Astrocyte (in vitro differentiated cells and primary cell): ENCODE measurements around the gene TNFRSF8. TPM values are rescaled to one million over a fixed set of nuclear protein-coding genes. Genes with fewer than 3 reads are reported as not detected.

Experiments
- DNase-seq: peaks from one replicate; pipeline ENCODE4 v3.0.0-alpha.2; 2010; ENCODE audit warnings: low read depth
- FAIRE-seq: peaks from 2 replicates; lab custom pipeline; 2011; peaks lifted over from hg19 to GRCh38; lab: Jason Lieb, UNC
- H2AFZ ChIP-seq: 2 replicates; pipeline ENCODE4 v1.6.0; 2012; ENCODE audit warnings: low read depth, low read length, inconsistent platforms
- H3K27ac ChIP-seq: 2 replicates; pipeline ENCODE4 v1.5.1; 2011; ENCODE audit warnings: low read depth, low read length, inconsistent platforms
- H3K27me3 ChIP-seq: 2 replicates; pipeline ENCODE4 v1.6.0; 2011; ENCODE audit warnings: low read length, inconsistent platforms; ENCODE audit not compliant: insufficient read depth
- H3K36me3 ChIP-seq: 2 replicates; pipeline ENCODE4 v1.5.1; 2011; ENCODE audit warnings: low read length, inconsistent platforms; ENCODE audit not compliant: insufficient read depth
- H3K4me1 ChIP-seq: 2 replicates; pipeline ENCODE4 v1.5.1; 2011; ENCODE audit warnings: low read length, inconsistent platforms; ENCODE audit not compliant: insufficient read depth
- H3K4me2 ChIP-seq: 2 replicates; pipeline ENCODE4 v1.6.0; 2012; ENCODE audit warnings: low read length, inconsistent platforms
- H3K4me3 ChIP-seq: 2 replicates; pipeline ENCODE4 v1.5.1; 2011; ENCODE audit warnings: low read depth, mild to moderate bottlenecking, low read length, inconsistent platforms; ENCODE audit not compliant: insufficient read depth
- H3K79me2 ChIP-seq: 2 replicates; pipeline ENCODE4 v1.6.0; 2012; ENCODE audit warnings: mild to moderate bottlenecking, low read length, inconsistent platforms; ENCODE audit not compliant: insufficient read depth
- H3K9ac ChIP-seq: 2 replicates; pipeline ENCODE4 v1.6.0; 2012; ENCODE audit warnings: mild to moderate bottlenecking, low read length, inconsistent platforms
- H3K9me3 ChIP-seq: 2 replicates; pipeline ENCODE4 v1.5.1; 2012; ENCODE audit warnings: low read depth, mild to moderate bottlenecking, low read length, inconsistent platforms; ENCODE audit not compliant: insufficient read depth
- H4K20me1 ChIP-seq: 2 replicates; pipeline ENCODE4 v1.6.0; 2012; ENCODE audit warnings: low read length, inconsistent platforms; ENCODE audit not compliant: insufficient read depth
- H3K27ac Mint-ChIP-seq: one replicate; pipeline ENCODE4 v1.8.0; 2021; ENCODE audit warnings: mild to moderate bottlenecking, mixed read lengths; ENCODE audit not compliant: unreplicated experiment
- H3K27me3 Mint-ChIP-seq: one replicate; pipeline ENCODE4 v1.8.0; 2021; ENCODE audit warnings: low read depth, mixed read lengths; ENCODE audit not compliant: unreplicated experiment
- H3K36me3 Mint-ChIP-seq: one replicate; pipeline ENCODE4 v1.8.0; 2021; ENCODE audit warnings: low read depth, mixed read lengths; ENCODE audit not compliant: unreplicated experiment
- H3K4me1 Mint-ChIP-seq: one replicate; pipeline ENCODE4 v1.8.0; 2021; ENCODE audit warnings: low read depth, mixed read lengths; ENCODE audit not compliant: unreplicated experiment
- H3K4me3 Mint-ChIP-seq: one replicate; pipeline ENCODE4 v1.8.0; 2021; ENCODE audit warnings: mild to moderate bottlenecking, moderate library complexity, mixed read lengths; ENCODE audit not compliant: unreplicated experiment
- H3K9me3 Mint-ChIP-seq: one replicate; pipeline ENCODE4 v1.8.0; 2021; ENCODE audit warnings: mild to moderate bottlenecking, mixed read lengths; ENCODE audit not compliant: unreplicated experiment
- CTCF ChIP-seq: IDR thresholded peaks from 2 replicates; pipeline ENCODE4 v1.5.1; 2011; ENCODE audit warnings: low read depth, mild to moderate bottlenecking, inconsistent platforms, low read length, moderate library complexity; ENCODE audit not compliant: insufficient read depth
- EZH2 ChIP-seq: IDR thresholded peaks from 2 replicates; pipeline ENCODE4 v1.6.1; 2012; ENCODE audit warnings: mild to moderate bottlenecking, low read length, inconsistent platforms; ENCODE audit not compliant: insufficient read depth
- total RNA-seq: library from RNA; stranded (reverse); gene quantifications from 2 replicates; pipeline ENCODE4 v1.2.1, GENCODE V29; 2021

The TNFRSF8 gene
- total RNA-seq, 1 donor from 2014 or later = 0.16 TPM

DNA sequence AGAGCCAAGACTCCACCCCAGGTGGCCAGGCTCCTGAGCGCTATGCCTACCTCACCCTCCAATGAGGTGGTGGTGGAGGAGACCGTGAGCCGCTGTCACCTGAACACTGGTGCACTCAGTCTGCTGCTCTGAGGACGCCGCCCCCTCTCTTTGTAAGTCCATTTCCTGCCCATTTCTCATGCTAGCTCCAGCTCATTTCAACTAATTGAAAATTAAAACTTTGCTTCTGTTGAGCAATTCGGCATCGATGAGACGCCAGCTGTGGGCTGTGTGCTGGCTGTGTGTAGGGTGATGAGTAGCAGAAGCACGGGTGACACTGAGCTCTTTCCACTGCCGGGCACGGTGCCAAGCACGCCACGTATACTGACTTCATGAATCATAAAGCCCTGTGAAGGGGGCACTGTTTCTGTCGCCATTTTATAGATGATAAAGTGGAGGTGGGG lies 114.9 kb downstream of the TNFRSF8 start:
- no peaks in the 10 kb centered on the region for H3K9me3 ChIP-seq
- no peak overlapping the region for H3K4me3 Mint-ChIP-seq
- peak overlapping the region; percentile 39 for H2AFZ ChIP-seq
- peaks cover 18% of the 10 kb centered on the region for H3K4me1 ChIP-seq
- no peak overlapping the region for H3K27ac ChIP-seq
- no peaks in the 10 kb centered on the region for H3K36me3 ChIP-seq
- peak overlapping the region; percentile 60 for H3K4me2 ChIP-seq
- H3K79me2 ChIP-seq = no peaks in the 10 kb centered on the region
- FAIRE-seq (no peak), DNase-seq (peak; percentile 74)
- H3K36me3 Mint-ChIP-seq = no peaks in the 10 kb centered on the region
- peaks cover 12% of the 10 kb centered on the region for H3K4me1 Mint-ChIP-seq
- no peaks in the 10 kb centered on the region for H3K27me3 ChIP-seq
- peak overlapping the region; percentile 57 for H3K9ac ChIP-seq
- peaks cover 2% of the 10 kb centered on the region for H3K9me3 Mint-ChIP-seq
- TF ChIP-seq CTCF = no peak
- TF ChIP-seq EZH2 = no peak
- H3K4me3 ChIP-seq = no peak overlapping the region
- H3K27ac Mint-ChIP-seq = peak overlapping the region; percentile 31
- H4K20me1 ChIP-seq = no peaks in the 10 kb centered on the region
- peaks cover 32% of the 10 kb centered on the region for H3K27me3 Mint-ChIP-seq

GRCh38 chr1:12178511-12178910 lies 115.4 kb downstream of the TNFRSF8 start:
- no peak overlapping the region for H3K27ac Mint-ChIP-seq
- peak overlapping the region; percentile 60 for H3K4me2 ChIP-seq
- DNase-seq (no peak), FAIRE-seq (no peak)
- no peaks in the 10 kb centered on the region for H4K20me1 ChIP-seq
- no peaks in the 10 kb centered on the region for H3K9me3 ChIP-seq
- peaks cover 12% of the 10 kb centered on the region for H3K4me1 Mint-ChIP-seq
- no peak overlapping the region for H3K4me3 Mint-ChIP-seq
- TF ChIP-seq EZH2 = no peak
- TF ChIP-seq CTCF = no peak
- peak overlapping the region; percentile 57 for H3K9ac ChIP-seq
- H3K4me3 ChIP-seq = no peak overlapping the region
- H3K27ac ChIP-seq = peak overlapping the region; percentile 28
- no peaks in the 10 kb centered on the region for H3K36me3 Mint-ChIP-seq
- H3K27me3 Mint-ChIP-seq = peaks cover 32% of the 10 kb centered on the region
- no peaks in the 10 kb centered on the region for H3K79me2 ChIP-seq
- H3K36me3 ChIP-seq = no peaks in the 10 kb centered on the region
- peaks cover 2% of the 10 kb centered on the region for H3K9me3 Mint-ChIP-seq
- peaks cover 18% of the 10 kb centered on the region for H3K4me1 ChIP-seq
- peak overlapping the region; percentile 39 for H2AFZ ChIP-seq
- no peaks in the 10 kb centered on the region for H3K27me3 ChIP-seq

DNA sequence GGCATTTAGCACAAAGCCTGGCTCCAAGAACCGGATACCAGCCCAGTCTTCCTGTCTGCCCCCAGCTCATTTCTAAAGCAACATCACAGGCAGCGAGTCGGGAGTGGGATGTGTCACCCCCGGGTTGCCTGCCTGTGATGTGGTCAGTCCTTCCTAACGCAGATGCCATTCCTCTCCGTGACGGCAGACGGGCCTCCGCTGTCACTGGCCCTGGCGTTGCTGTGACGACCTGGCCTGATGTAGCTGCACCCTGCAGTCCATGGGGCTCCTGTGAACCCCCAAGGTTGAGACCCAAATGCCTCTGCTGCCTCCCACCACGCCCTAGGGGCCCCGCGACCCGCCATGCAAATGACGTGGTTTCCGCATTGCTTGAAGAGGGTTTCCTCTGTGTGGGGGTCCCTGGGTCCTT lies 116.0 kb downstream of the TNFRSF8 start:
- H3K27ac ChIP-seq = no peak overlapping the region
- peak overlapping the region; percentile 57 for H3K9ac ChIP-seq
- peak; percentile 77 for DNase-seq

More for the DNA sequence above, 116.0 kb downstream of the TNFRSF8 start:
- no peaks in the 10 kb centered on the region for H3K36me3 ChIP-seq
- Mint-ChIP-seq H3K36me3 (no peaks in the 10 kb centered on the region), H3K27ac (no peak overlapping the region), H3K4me1 (peaks cover 18% of the 10 kb centered on the region), H3K9me3 (peaks cover 2% of the 10 kb centered on the region), H3K27me3 (peaks cover 31% of the 10 kb centered on the region), H3K4me3 (no peak overlapping the region)
- H4K20me1 ChIP-seq = no peaks in the 10 kb centered on the region
- TF ChIP-seq EZH2 = no peak
- TF ChIP-seq CTCF = no peak
- peaks cover 23% of the 10 kb centered on the region for H3K4me1 ChIP-seq
- no peak for FAIRE-seq
- peak overlapping the region; percentile 60 for H3K4me2 ChIP-seq
- no peaks in the 10 kb centered on the region for H3K79me2 ChIP-seq
- H3K27me3 ChIP-seq = no peaks in the 10 kb centered on the region
- H3K4me3 ChIP-seq = no peak overlapping the region
- peak overlapping the region; percentile 67 for H2AFZ ChIP-seq
- no peaks in the 10 kb centered on the region for H3K9me3 ChIP-seq
